ENCODE data around the gene OPN5.

OPN5 gene

DNA sequence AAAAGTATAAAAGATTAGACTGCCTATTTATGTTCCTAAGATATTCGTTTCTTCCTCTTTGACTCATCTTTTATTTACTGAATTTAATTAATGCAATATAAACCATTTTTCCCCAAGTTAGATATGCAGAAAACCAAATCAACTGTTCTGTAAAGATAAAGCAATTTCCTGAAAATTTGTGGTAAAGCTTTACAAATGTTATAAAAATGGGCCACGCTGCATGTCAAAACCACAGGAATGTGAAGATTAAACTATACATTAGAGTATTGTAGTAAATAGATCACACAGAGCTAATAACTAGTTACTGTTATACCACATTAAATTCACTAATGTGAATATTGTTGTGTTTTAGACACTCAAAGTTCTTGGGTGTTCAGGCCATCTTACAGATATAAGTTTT is 83.4 kb downstream of the OPN5 start:
- Mint-ChIP-seq H3K27me3 (no peaks in the 10 kb centered on the region), H3K27ac (no peak overlapping the region), H3K9me3 (ENCODE audit: low read depth) (no peaks in the 10 kb centered on the region), H3K4me3 (no peak overlapping the region), H3K36me3 (no peaks in the 10 kb centered on the region), H3K4me1 (ENCODE audit: low read depth) (no peaks in the 10 kb centered on the region)

- Mint-ChIP-seq H3K4me1 (ENCODE audit: low read depth) (no peaks in the 10 kb centered on the region), H3K27ac (no peak overlapping the region), H3K27me3 (peaks cover 2% of the 10 kb centered on the region), H3K9me3 (ENCODE audit: low read depth) (no peaks in the 10 kb centered on the region), H3K36me3 (no peaks in the 10 kb centered on the region), H3K4me3 (no peak overlapping the region)
Measured at GRCh38 chr6:47875593-47875992, 93.8 kb downstream of the OPN5 start.

Measured in activated naive CD8-positive, alpha-beta T cell (primary cell).